ENCODE data around the gene CDC27. TPM values are rescaled to one million over a fixed set of nuclear protein-coding genes. Genes with fewer than 3 reads are reported as not detected.
A peak's percentile ranks its signal among the peaks of the same experiment; 100 is the strongest.

Gene CDC27
- 63.5 TPM for total RNA-seq
- 100 to 1,000 TPM in 1 of 4 donors, 10 to 100 TPM in 3; 76.4 to 114 (median 96.8) TPM for polyA plus RNA-seq

- Mint-ChIP-seq H3K4me3 (peak within 1 kb of the TSS; percentile 91 to 96 (median 96)), H3K9me3 (peaks cover 0 to 2% (median 0%) of the 10 kb centered on the region in 7 donors), H3K27me3 (no peaks in the 10 kb centered on the region), H3K27ac (peak within 1 kb of the TSS; percentile 92 to 96 (median 95)), H3K4me1 (peaks cover 28 to 64% (median 39%) of the 10 kb centered on the region in 4 donors), H3K36me3 (no peaks in the 10 kb centered on the region)
- peak; percentile 96 for ATAC-seq (ENCODE audit: low read depth in 2 of 2)
- peak within 1 kb of the TSS; percentile 91 for H3K4me3 ChIP-seq (ENCODE audit: low read depth, low read length)
- peak; percentile 99 to 100 (median 100) for DNase-seq
- peak within 1 kb of the TSS; percentile 85 for H3K27ac ChIP-seq (ENCODE audit: insufficient read depth, low read length, poor library complexity, severe bottlenecking)
- H3K36me3 ChIP-seq (ENCODE audit: control insufficient read depth, insufficient read depth, low read length) = peaks cover 2% of the 10 kb centered on the region
- peaks cover 46% of the 10 kb centered on the region for H3K4me1 ChIP-seq (ENCODE audit: control insufficient read depth, insufficient read depth, low read length, poor library complexity, severe bottlenecking)
- H3K27me3 ChIP-seq (ENCODE audit: control insufficient read depth, insufficient read depth, low read length) = no peaks in the 10 kb centered on the region
- H3K9me3 ChIP-seq (ENCODE audit: control insufficient read depth in 2 of 2, low read length in 2 of 2) = no peaks in the 10 kb centered on the region
Measured at GRCh38 chr17:47188876-47189731, at the start of gene CDC27. Gene CDC27 (minus strand): TSS chr17:47189295. CDS start chr17:47189172, 123 bp downstream.

- Mint-ChIP-seq H3K27me3 (no peaks in the 10 kb centered on the region), H3K4me3 (no peak overlapping the region), H3K27ac (no peak overlapping the region), H3K36me3 (no peaks in the 10 kb centered on the region), H3K4me1 (peaks cover 0 to 2% (median 0%) of the 10 kb centered on the region in 4 donors), H3K9me3 (no peaks in the 10 kb centered on the region)
- Histone ChIP-seq H3K27ac (ENCODE audit: insufficient read depth, low read length, poor library complexity, severe bottlenecking) (no peak overlapping the region), H3K36me3 (ENCODE audit: control insufficient read depth, insufficient read depth, low read length) (no peaks in the 10 kb centered on the region), H3K27me3 (ENCODE audit: control insufficient read depth, insufficient read depth, low read length) (no peaks in the 10 kb centered on the region), H3K4me3 (ENCODE audit: low read depth, low read length) (no peak overlapping the region), H3K4me1 (ENCODE audit: control insufficient read depth, insufficient read depth, low read length, poor library complexity, severe bottlenecking) (no peaks in the 10 kb centered on the region), H3K9me3 (ENCODE audit: control insufficient read depth in 2 of 2, low read length in 2 of 2) (no peaks in the 10 kb centered on the region)
- DNase-seq (no peak), ATAC-seq (ENCODE audit: low read depth in 2 of 2) (no peak)
Measured at GRCh38 chr17:47238321-47239010, 49.4 kb upstream of the CDC27 start.

GRCh38 chr17:47237841-47238240 lies 48.7 kb upstream of the CDC27 start:
- no peak overlapping the region for H3K4me3 Mint-ChIP-seq
- Histone ChIP-seq H3K27ac (ENCODE audit: insufficient read depth, low read length, poor library complexity, severe bottlenecking) (no peak overlapping the region), H3K4me3 (ENCODE audit: low read depth, low read length) (no peak overlapping the region), H3K27me3 (ENCODE audit: control insufficient read depth, insufficient read depth, low read length) (no peaks in the 10 kb centered on the region), H3K36me3 (ENCODE audit: control insufficient read depth, insufficient read depth, low read length) (no peaks in the 10 kb centered on the region), H3K9me3 (ENCODE audit: control insufficient read depth in 2 of 2, low read length in 2 of 2) (no peaks in the 10 kb centered on the region), H3K4me1 (ENCODE audit: control insufficient read depth, insufficient read depth, low read length, poor library complexity, severe bottlenecking) (no peaks in the 10 kb centered on the region)
- no peak for ATAC-seq (ENCODE audit: low read depth in 2 of 2)
- H3K9me3 Mint-ChIP-seq = no peaks in the 10 kb centered on the region
- DNase-seq = no peak
- H3K4me1 Mint-ChIP-seq = peaks cover 0 to 2% (median 0%) of the 10 kb centered on the region in 4 donors
- no peak overlapping the region for H3K27ac Mint-ChIP-seq
- no peaks in the 10 kb centered on the region for H3K27me3 Mint-ChIP-seq
- no peaks in the 10 kb centered on the region for H3K36me3 Mint-ChIP-seq

- H3K27ac Mint-ChIP-seq = no peak overlapping the region
Measured at GRCh38 chr17:47235923-47236322, 46.8 kb upstream of the CDC27 start.

GRCh38 chr17:47235506-47235905 lies 46.4 kb upstream of the CDC27 start:
- Mint-ChIP-seq H3K4me1 (peaks cover 0 to 2% (median under 1%) of the 10 kb centered on the region in 4 donors), H3K9me3 (no peaks in the 10 kb centered on the region), H3K27ac (no peak overlapping the region), H3K36me3 (no peaks in the 10 kb centered on the region), H3K4me3 (no peak overlapping the region), H3K27me3 (no peaks in the 10 kb centered on the region)
- H3K9me3 ChIP-seq (ENCODE audit: control insufficient read depth in 2 of 2, low read length in 2 of 2) = no peaks in the 10 kb centered on the region
- H3K27me3 ChIP-seq (ENCODE audit: control insufficient read depth, insufficient read depth, low read length) = no peaks in the 10 kb centered on the region
- H3K4me3 ChIP-seq (ENCODE audit: low read depth, low read length) = no peak overlapping the region
- no peak for DNase-seq
- H3K36me3 ChIP-seq (ENCODE audit: control insufficient read depth, insufficient read depth, low read length) = no peaks in the 10 kb centered on the region
- H3K4me1 ChIP-seq (ENCODE audit: control insufficient read depth, insufficient read depth, low read length, poor library complexity, severe bottlenecking) = no peaks in the 10 kb centered on the region
- H3K27ac ChIP-seq (ENCODE audit: insufficient read depth, low read length, poor library complexity, severe bottlenecking) = no peak overlapping the region
- ATAC-seq (ENCODE audit: low read depth in 2 of 2) = no peak

More at GRCh38 chr17:47235923-47236322, 46.8 kb upstream of the CDC27 start:
- DNase-seq (no peak), ATAC-seq (ENCODE audit: low read depth in 2 of 2) (no peak)
- no peaks in the 10 kb centered on the region for H3K4me1 ChIP-seq (ENCODE audit: control insufficient read depth, insufficient read depth, low read length, poor library complexity, severe bottlenecking)
- Mint-ChIP-seq H3K4me3 (no peak overlapping the region), H3K36me3 (no peaks in the 10 kb centered on the region), H3K4me1 (peaks cover 0 to 2% (median 0%) of the 10 kb centered on the region in 4 donors), H3K9me3 (no peaks in the 10 kb centered on the region), H3K27me3 (no peaks in the 10 kb centered on the region)
- no peaks in the 10 kb centered on the region for H3K36me3 ChIP-seq (ENCODE audit: control insufficient read depth, insufficient read depth, low read length)
- H3K4me3 ChIP-seq (ENCODE audit: low read depth, low read length) = no peak overlapping the region
- H3K27me3 ChIP-seq (ENCODE audit: control insufficient read depth, insufficient read depth, low read length) = no peaks in the 10 kb centered on the region
- no peak overlapping the region for H3K27ac ChIP-seq (ENCODE audit: insufficient read depth, low read length, poor library complexity, severe bottlenecking)
- H3K9me3 ChIP-seq (ENCODE audit: control insufficient read depth in 2 of 2, low read length in 2 of 2) = no peaks in the 10 kb centered on the region

GRCh38 chr17:47232465-47232864 lies 43.4 kb upstream of the CDC27 start:
- Histone ChIP-seq H3K4me3 (ENCODE audit: low read depth, low read length) (no peak overlapping the region), H3K36me3 (ENCODE audit: control insufficient read depth, insufficient read depth, low read length) (no peaks in the 10 kb centered on the region), H3K27ac (ENCODE audit: insufficient read depth, low read length, poor library complexity, severe bottlenecking) (no peak overlapping the region), H3K9me3 (ENCODE audit: control insufficient read depth in 2 of 2, low read length in 2 of 2) (no peaks in the 10 kb centered on the region), H3K4me1 (ENCODE audit: control insufficient read depth, insufficient read depth, low read length, poor library complexity, severe bottlenecking) (peaks cover 3% of the 10 kb centered on the region), H3K27me3 (ENCODE audit: control insufficient read depth, insufficient read depth, low read length) (no peaks in the 10 kb centered on the region)
- Mint-ChIP-seq H3K4me1 (peaks cover 0 to 13% (median 11%) of the 10 kb centered on the region in 4 donors), H3K27ac (no peak overlapping the region), H3K27me3 (peaks cover 5% of the 10 kb centered on the region), H3K36me3 (no peaks in the 10 kb centered on the region), H3K4me3 (no peak overlapping the region), H3K9me3 (no peaks in the 10 kb centered on the region)
- ATAC-seq (ENCODE audit: low read depth in 2 of 2) (no peak), DNase-seq (no peak)

GRCh38 chr17:47231866-47232265 lies 42.8 kb upstream of the CDC27 start:
- no peaks in the 10 kb centered on the region for H3K36me3 Mint-ChIP-seq
- no peaks in the 10 kb centered on the region for H3K9me3 ChIP-seq (ENCODE audit: control insufficient read depth in 2 of 2, low read length in 2 of 2)

More at GRCh38 chr17:47231866-47232265, 42.8 kb upstream of the CDC27 start:
- H3K4me3 ChIP-seq (ENCODE audit: low read depth, low read length) = no peak overlapping the region
- H3K27ac ChIP-seq (ENCODE audit: insufficient read depth, low read length, poor library complexity, severe bottlenecking) = no peak overlapping the region
- ATAC-seq (ENCODE audit: low read depth in 2 of 2) = no peak
- DNase-seq = no peak
- H3K27me3 Mint-ChIP-seq = peaks cover 5% of the 10 kb centered on the region
- no peaks in the 10 kb centered on the region for H3K27me3 ChIP-seq (ENCODE audit: control insufficient read depth, insufficient read depth, low read length)
- peaks cover 0 to 13% (median 11%) of the 10 kb centered on the region in 4 donors for H3K4me1 Mint-ChIP-seq
- H3K27ac Mint-ChIP-seq = no peak overlapping the region
- no peaks in the 10 kb centered on the region for H3K9me3 Mint-ChIP-seq
- H3K36me3 ChIP-seq (ENCODE audit: control insufficient read depth, insufficient read depth, low read length) = no peaks in the 10 kb centered on the region
- no peak overlapping the region for H3K4me3 Mint-ChIP-seq
- H3K4me1 ChIP-seq (ENCODE audit: control insufficient read depth, insufficient read depth, low read length, poor library complexity, severe bottlenecking) = peaks cover 3% of the 10 kb centered on the region

All from CD4-positive, CD25-positive, alpha-beta regulatory T cell (primary cell).